Fibroblast of lung (primary cell): ENCODE measurements around the gene OR4K1. TPM values are rescaled to one million over a fixed set of nuclear protein-coding genes. Genes with fewer than 3 reads are reported as not detected.

Experiments used
- DNase-seq, 2 donors: peaks; one replicate each; pipeline versions ENCODE4 v3.0.0 to v3.0.0-alpha.2; 2010; ENCODE audit warnings: low read depth in 2 of 2
- H2AFZ ChIP-seq: 2 replicates; pipeline ENCODE4 v1.5.1; 2012; ENCODE audit warnings: low read length, control low read depth, inconsistent platforms
- H3K27ac ChIP-seq: 2 replicates; pipeline ENCODE4 v1.5.1; 2011; ENCODE audit warnings: low read length, control low read depth; ENCODE audit not compliant: insufficient read depth
- H3K27me3 ChIP-seq: 2 replicates; pipeline ENCODE4 v1.5.1; 2011; ENCODE audit warnings: mild to moderate bottlenecking, low read length; ENCODE audit not compliant: control insufficient read depth, insufficient read depth
- H3K36me3 ChIP-seq: 2 replicates; pipeline ENCODE4 v1.5.1; 2011; ENCODE audit warnings: low read length; ENCODE audit not compliant: control insufficient read depth, insufficient read depth
- H3K4me1 ChIP-seq: 2 replicates; pipeline ENCODE4 v1.5.1; 2011; ENCODE audit warnings: low read length; ENCODE audit not compliant: control insufficient read depth, insufficient read depth; ENCODE audit errors: extremely low read depth
- H3K4me2 ChIP-seq: 2 replicates; pipeline ENCODE4 v1.5.1; 2011; ENCODE audit warnings: low read length, control low read depth; ENCODE audit not compliant: insufficient read depth; ENCODE audit errors: extremely low read depth
- H3K4me3 ChIP-seq, 4 experiments: fragments of 200-600 bp in 1 of 4; sonication (generic) in 1 of 4; replicated peaks in 1 of 4; 2 replicates each; pipeline ENCODE4 v1.5.1; 2011 to 2016; ENCODE audit warnings: low read length in 4 of 4, low read depth in 3 of 4, mild to moderate bottlenecking in 3 of 4, control low read depth in 2 of 4, inconsistent platforms in 1 of 4, mixed read lengths in 1 of 4; ENCODE audit not compliant: insufficient read depth in 1 of 4; ENCODE audit errors: control extremely low read depth in 1 of 4
- H3K79me2 ChIP-seq: 2 replicates; pipeline ENCODE4 v1.5.1; 2012; ENCODE audit warnings: mild to moderate bottlenecking, low read length, inconsistent platforms; ENCODE audit not compliant: control insufficient read depth, insufficient read depth
- H3K9ac ChIP-seq: 2 replicates; pipeline ENCODE4 v1.5.1; 2011; ENCODE audit warnings: mild to moderate bottlenecking, low read length, control low read depth; ENCODE audit not compliant: insufficient read depth
- H3K9me3 ChIP-seq: 2 replicates; pipeline ENCODE4 v1.5.1; 2012; ENCODE audit warnings: low read depth, low read length; ENCODE audit not compliant: control insufficient read depth, insufficient read depth
- H4K20me1 ChIP-seq: 2 replicates; pipeline ENCODE4 v1.5.1; 2011; ENCODE audit warnings: low read length; ENCODE audit not compliant: control insufficient read depth, insufficient read depth; ENCODE audit errors: extremely low read depth
- CTCF ChIP-seq, 2 donors: IDR thresholded peaks in 1 of 2; conservative IDR thresholded peaks in 1 of 2; 1 replicate in 1 of 2; 2 replicates in 1 of 2; pipeline ENCODE4 v1.5.1; 2011 to 2012; ENCODE audit warnings: low read length in 2 of 2, control low read depth in 1 of 2, inconsistent platforms in 1 of 2, low read depth in 1 of 2, mild to moderate bottlenecking in 1 of 2
- EZH2 ChIP-seq: IDR thresholded peaks from 2 replicates; pipeline ENCODE4 v1.5.1; 2012; ENCODE audit warnings: low read length, control low read depth, mild to moderate bottlenecking; ENCODE audit errors: missing control alignments
- polyA plus RNA-seq, 2 donors: library from polyadenylated mRNA; depleted of rRNA in 1 of 2; stranded (reverse) in 1 of 2; unstranded in 1 of 2; fragments of >200 nt; gene quantifications; 2 replicates each; pipeline ENCODE4 v1.2.1, GENCODE V29; 2011 to 2012; ENCODE audit warnings: missing spikeins in 1 of 2
- total RNA-seq: library from RNA; depleted of rRNA; stranded (reverse); fragments of >200 nt; gene quantifications from 2 replicates; pipeline ENCODE4 v1.2.1, GENCODE V29; 2014

The OR4K1 gene
- total and polyA plus RNA-seq, 2 donors (not counting 1 experiment from before 2014, with no cell fraction given), result not detected

- Histone ChIP-seq H3K4me1 (no peaks in the 10 kb centered on the region), H3K4me3 (no peak overlapping the region), H3K4me2 (no peak overlapping the region), H3K27ac (no peak overlapping the region), H4K20me1 (no peaks in the 10 kb centered on the region), H3K9me3 (no peaks in the 10 kb centered on the region), H3K36me3 (no peaks in the 10 kb centered on the region), H2AFZ (no peak overlapping the region), H3K9ac (no peak overlapping the region), H3K79me2 (no peaks in the 10 kb centered on the region), H3K27me3 (no peaks in the 10 kb centered on the region)
- no peak for DNase-seq
- no peak for TF ChIP-seq CTCF (conservative IDR thresholded peaks at IDR 0.05 in 1 of 2, IDR thresholded peaks at IDR 0.05 in 1 of 2; ENCODE audit: low read depth in 1 of 2, low read length in 2 of 2)
- no peak for TF ChIP-seq EZH2
Measured at GRCh38 chr14:19917243-19917642, 13.5 kb upstream of the OR4K1 start.

DNA sequence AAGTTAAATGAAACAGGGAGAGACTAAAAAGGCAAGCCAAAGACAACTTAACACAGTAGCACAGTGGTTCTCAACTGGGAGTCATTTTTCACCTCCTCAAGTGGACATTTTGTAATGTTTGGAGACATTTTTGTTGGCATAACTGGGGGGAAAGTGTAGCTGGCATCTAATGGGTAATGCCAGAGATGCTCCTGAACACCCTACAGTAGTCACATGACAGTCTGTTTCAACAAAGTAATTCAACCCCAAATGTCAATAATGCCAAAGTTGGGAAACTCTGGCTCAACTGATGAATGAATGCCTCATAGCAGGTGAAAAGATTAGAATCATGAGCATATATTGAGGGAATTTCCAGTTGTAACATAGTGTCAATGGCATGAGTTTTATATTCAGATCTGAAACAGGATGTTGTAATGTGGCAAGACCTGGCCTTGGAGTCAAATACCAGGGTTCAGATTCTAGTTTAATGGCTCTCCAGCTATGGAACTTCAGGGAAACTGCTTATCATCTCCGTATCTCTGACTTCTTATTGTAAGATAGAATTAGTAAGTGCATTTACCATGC lies 12.7 kb upstream of the OR4K1 start:
- Histone ChIP-seq H3K27ac (no peak overlapping the region), H2AFZ (no peak overlapping the region), H3K27me3 (no peaks in the 10 kb centered on the region), H3K79me2 (no peaks in the 10 kb centered on the region), H3K4me1 (no peaks in the 10 kb centered on the region), H3K36me3 (no peaks in the 10 kb centered on the region), H3K4me2 (no peak overlapping the region), H4K20me1 (no peaks in the 10 kb centered on the region), H3K9ac (no peak overlapping the region), H3K4me3 (no peak overlapping the region), H3K9me3 (no peaks in the 10 kb centered on the region)
- no peak for DNase-seq
- TF ChIP-seq EZH2 (no peak), CTCF (conservative IDR thresholded peaks at IDR 0.05 in 1 of 2, IDR thresholded peaks at IDR 0.05 in 1 of 2; ENCODE audit: low read depth in 1 of 2, low read length in 2 of 2) (no peak)

GRCh38 chr14:19918553-19919264 lies 12.0 kb upstream of the OR4K1 start:
- Histone ChIP-seq H2AFZ (no peak overlapping the region), H3K27me3 (no peaks in the 10 kb centered on the region), H3K4me3 (no peak overlapping the region), H3K9ac (no peak overlapping the region), H3K4me1 (no peaks in the 10 kb centered on the region), H3K9me3 (no peaks in the 10 kb centered on the region), H3K36me3 (no peaks in the 10 kb centered on the region), H3K79me2 (no peaks in the 10 kb centered on the region), H3K27ac (no peak overlapping the region), H4K20me1 (no peaks in the 10 kb centered on the region), H3K4me2 (no peak overlapping the region)
- no peak for DNase-seq
- TF ChIP-seq EZH2, result no peak
- TF ChIP-seq CTCF (conservative IDR thresholded peaks at IDR 0.05 in 1 of 2, IDR thresholded peaks at IDR 0.05 in 1 of 2; ENCODE audit: low read depth in 1 of 2, low read length in 2 of 2), result no peak
